HCT116 (cell line): ENCODE data around the gene MIF4GD.

Experiments
- CTCF ChIP-seq, 3 experiments: fragments of 200-600 bp in 1 of 3; sonication (generic) in 1 of 3; IDR thresholded peaks in 2 of 3; conservative IDR thresholded peaks in 1 of 3; 2 replicates each; pipeline ENCODE4 v1.5.1; 2012 to 2017; ENCODE audit warnings: low read depth in 2 of 3, low read length in 2 of 3, antibody characterized with exemption in 1 of 3, borderline replicate concordance in 1 of 3, control low read depth in 1 of 3, mild to moderate bottlenecking in 1 of 3, mixed read lengths in 1 of 3, mixed run types in 1 of 3, moderate library complexity in 1 of 3; ENCODE audit not compliant: insufficient read depth in 1 of 3
- MAX ChIP-seq: IDR thresholded peaks from 2 replicates; pipeline ENCODE4 v1.6.1; 2012
- POLR2A ChIP-seq: IDR thresholded peaks from 2 replicates; pipeline ENCODE4 v1.7.0; 2011; ENCODE audit warnings: borderline replicate concordance; ENCODE audit not compliant: insufficient read depth, insufficient read length; ENCODE audit errors: extremely low read depth
- SP1 ChIP-seq: IDR thresholded peaks from 2 replicates; pipeline ENCODE4 v1.6.1; 2012; ENCODE audit warnings: low read depth

- TF ChIP-seq CTCF (IDR thresholded peaks at IDR 0.05 in 2 of 3, conservative IDR thresholded peaks at IDR 0.05 in 1 of 3; ENCODE audit: borderline replicate concordance in 1 of 3, insufficient read depth in 1 of 3, low read depth in 2 of 3, low read length in 2 of 3) (no peak), MAX (no peak), SP1 (no peak), POLR2A (no peak)
Measured at GRCh38 chr17:75287221-75287620, 16.2 kb upstream of the MIF4GD start.
